C4-2B (cell line): Measurements from ENCODE around the gene HPD.

Experiments
- CTCF ChIP-seq: fragments of 450-650 bp; conservative IDR thresholded peaks from 2 replicates; pipeline ENCODE4 v1.5.1; 2017; ENCODE audit warnings: mild to moderate bottlenecking
- ZFX ChIP-seq: fragments of 450-650 bp; IDR thresholded peaks from 2 replicates; pipeline ENCODE4 v1.6.1; 2017

GRCh38 chr12:121861636-121862254, 3.1 kb upstream of the HPD start:
- TF ChIP-seq CTCF (no peak), ZFX (no peak)
